Heart left ventricle (tissue), 13 donors: Measurements from ENCODE around the gene GGCX.

Experiments
- CTCF ChIP-seq, 12 donors: fragments of 200-600 bp; sonication (generic) in 4 of 12; IDR thresholded peaks; one replicate each; pipeline versions ENCODE4 v1.5.0 to v1.8.0; 2018 to 2022; ENCODE audit warnings: antibody characterized with exemption in 12 of 12, mild to moderate bottlenecking in 5 of 12
- POLR2A ChIP-seq, 2 donors: fragments of 450-650 bp; IDR thresholded peaks; one replicate each; pipeline ENCODE4 v1.6.1; 2017; ENCODE audit warnings: antibody characterized with exemption in 2 of 2, mild to moderate bottlenecking in 2 of 2, moderate library complexity in 2 of 2
- donor health status: ischemic (EF 13 %, LVEDD 7.1; RV severe dilation, severe dysfunction).
- donor health status: DM: no; HTN: yes; CAD: no.
- donor health status: DM: no; HTN: no; CAD: no.
- donor health status: ischemic (EF 25% LVEDD 6.9; RV normal size, moderate dysfunction).
- donor health status: ischemic (EF 25% LVEDD 5.7; RV mildly dilated, moderate dysfunction).
- donor health status: ischemic (EF 35%, LVEDD 5.7; RV mildly dilated, moderate dysfunction).
- donor health status: nonischemic (EF 11% LVEDD 7.7; RV severe dilation, severe dysfunction).
- donor health status: DM: yes; HTN: yes; CAD: no.
- donor health status: PGD.
- donor health status: ischemic (EF 29% LVEDD 5.4; RV normal size, mild dysfunction).
- donor health status: nonischemic (EF 23%, LVEDD 6.1; RV moderate dilation, normal function).

GRCh38 chr2:85601771-85602475 lies 40.6 kb upstream of the GGCX start:
- no peak for TF ChIP-seq CTCF (IDR thresholded peaks at IDR 0.05)
- TF ChIP-seq POLR2A (IDR thresholded peaks at IDR 0.05): no peak
